Measurements from ENCODE around the gene SLC49A3. TPM values are rescaled to one million over a fixed set of nuclear protein-coding genes. Genes with fewer than 3 reads are reported as not detected.

SLC49A3 gene
- total and polyA plus RNA-seq, 2 of the 8 experiments (the other 6 are each of a cell fraction or from before 2014, with no cell fraction given): 5.0 to 8.8 TPM

DNA sequence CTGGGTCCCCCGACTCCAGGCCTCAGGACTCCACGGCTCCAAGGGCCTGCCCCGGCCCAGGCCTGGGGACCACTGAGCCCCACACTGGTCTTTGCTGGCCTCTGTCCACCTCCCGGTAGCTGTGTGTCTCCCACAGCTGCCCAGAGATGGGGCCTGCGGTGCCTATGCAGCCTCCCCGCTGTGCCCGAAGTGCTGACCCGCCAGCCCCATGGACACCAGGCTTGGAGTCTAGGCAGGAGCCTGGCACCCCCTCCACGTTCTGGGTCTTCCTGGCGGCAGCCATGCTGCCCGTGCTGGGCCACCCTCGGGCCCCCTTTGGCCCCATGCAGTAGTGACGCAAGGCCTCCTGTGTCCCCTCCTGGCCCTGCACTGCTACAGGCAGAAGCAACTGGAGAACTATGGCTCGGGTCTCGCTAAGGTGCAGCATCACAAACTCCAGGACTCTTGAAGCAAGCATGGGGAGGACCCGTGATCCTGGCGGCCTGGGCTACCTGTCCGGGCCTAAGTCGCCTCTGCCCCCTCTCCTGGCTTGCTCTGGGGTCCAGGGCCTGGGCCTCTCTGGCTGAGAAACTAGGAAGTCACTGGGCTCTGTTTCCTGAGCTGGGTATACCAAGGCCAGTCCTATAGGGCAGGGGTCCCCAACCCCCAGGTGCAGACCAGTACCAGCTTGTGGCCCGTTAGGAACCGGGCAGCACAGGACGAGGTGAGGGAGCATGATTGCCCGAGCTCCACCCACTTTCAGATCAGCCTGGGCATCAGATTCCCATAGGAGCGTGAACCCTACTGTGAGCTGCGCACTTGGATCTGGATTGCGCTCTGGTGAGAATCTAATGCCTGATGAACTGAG, 13.7 kb downstream of the SLC49A3 start:
- TF ChIP-seq CEBPB (IDR thresholded peaks at IDR 0.05; ENCODE audit: low read depth, low read length): no peak
- no peak for TF ChIP-seq RNF2 (IDR thresholded peaks at IDR 0.05; ENCODE audit: borderline replicate concordance, low read depth, low read length, missing control alignments, poor library complexity, severe bottlenecking)
- no peak for TF ChIP-seq TAF1 (IDR thresholded peaks at IDR 0.05; ENCODE audit: low read depth, low read length)
- no peak overlapping the region for H2BK5ac ChIP-seq (ENCODE audit: low read depth, low read length)
- H3K23me2 ChIP-seq (ENCODE audit: low read depth, low read length): peaks cover 12% of the 10 kb centered on the region; the same call in 1 of the 2 replicates
- H3K79me2 ChIP-seq (ENCODE audit: control insufficient read depth in 1 of 2, insufficient read depth in 2 of 2, low read length in 2 of 2): peaks cover 0 to 7% of the 10 kb centered on the region in 2 experiments; a peak in 2 of 4 replicates
- H3K18ac ChIP-seq (ENCODE audit: extremely low read depth, low read length): no peak overlapping the region
- no peak overlapping the region for H3K14ac ChIP-seq (ENCODE audit: insufficient read length)
- peak overlapping the region in 2 of 4 experiments; percentile 74 to 79; a peak in 2 of 7 replicates for H3K9ac ChIP-seq (replicated peaks in 1 of 4; ENCODE audit: extremely low read depth in 1 of 4, low read depth in 3 of 4, low read length in 3 of 4)
- ChIA-PET POLR2A (ENCODE audit: partially characterized antibody) (interaction anchor here (0.7 to 4.6 kb wide), 13 partner anchors 8 to 75 kb away, joined by 3 to 53 read pairs (median 3); no protein-coding TSS in a partner anchor), CTCF (ENCODE audit: partially characterized antibody) (interaction anchor here (0.8 to 3.4 kb wide), 8 partner anchors 9 to 102 kb away, joined by 3 to 20 read pairs (median 4); no protein-coding TSS in a partner anchor)
- H4K5ac ChIP-seq (ENCODE audit: insufficient read length, low read depth, low read length): no peak overlapping the region
- no peak overlapping the region; the same call in 1 of the 2 replicates for H2BK12ac ChIP-seq (ENCODE audit: low read depth, low read length)
- peaks cover 7% of the 10 kb centered on the region; the same call in 1 of the 2 replicates for H3K79me1 ChIP-seq (ENCODE audit: low read depth, low read length)
- H3K23ac ChIP-seq (ENCODE audit: insufficient read length): no peak overlapping the region
- H2BK120ac ChIP-seq (replicated peaks; ENCODE audit: low read depth, low read length): no peak overlapping the region
- H3K27me3 ChIP-seq (replicated peaks in 1 of 4; ENCODE audit: control insufficient read depth in 3 of 4, extremely low read depth in 1 of 4, insufficient read depth in 3 of 4, low read length in 3 of 4): no peaks in the 10 kb centered on the region; a peak in 2 of 7 replicates
- no peak overlapping the region for H2BK20ac ChIP-seq (ENCODE audit: low read length)
- H3K4me1 ChIP-seq (replicated peaks in 1 of 4; ENCODE audit: control insufficient read depth in 3 of 4, insufficient read depth in 4 of 4, low read length in 3 of 4): peaks cover 3 to 6% (median 4%) of the 10 kb centered on the region in 4 experiments; a peak in 6 of 7 replicates
- H4K20me1 ChIP-seq (replicated peaks in 1 of 2; ENCODE audit: control insufficient read depth in 1 of 2, insufficient read depth in 2 of 2, low read length in 2 of 2): peaks cover 3 to 12% of the 10 kb centered on the region in 2 experiments
- FAIRE-seq (no peak), DNase-seq (ENCODE audit: low read depth in 1 of 2, low spot score in 2 of 2) (no peak)
- whole genome bisulfite sequencing, 2 experiments (ENCODE audit: extremely low coverage in 1 of 2, insufficient coverage in 1 of 2, insufficient read length in 1 of 2, insufficient replicate concordance in 2 of 2, low coverage in 1 of 2, low lambda C conversion rate in 2 of 2, missing lambda C conversion rate in 1 of 2): 87% methylated on average over 23 of the region's 26 CpGs; no CpG with 5 or more reads in 1 of the 2 experiments
- H4K91ac ChIP-seq (replicated peaks; ENCODE audit: insufficient read length, low read length): no peak overlapping the region
- H3K56ac ChIP-seq (replicated peaks; ENCODE audit: insufficient read length, low read depth, low read length): peak overlapping the region; percentile 77
- peak overlapping the region; percentile 70 to 100 (median 78) for H3K4me3 ChIP-seq (ENCODE audit: extremely low read depth in 1 of 4, insufficient read depth in 2 of 4, low read depth in 3 of 4, low read length in 4 of 4)
- no peak overlapping the region for H2AFZ ChIP-seq (ENCODE audit: low read length)
- H3K36me3 ChIP-seq (ENCODE audit: control insufficient read depth in 2 of 4, insufficient read depth in 4 of 4, low read length in 3 of 4): peaks cover 8 to 25% (median 13%) of the 10 kb centered on the region in 4 experiments
- peak overlapping the region; percentile 75; the same call in 1 of the 2 replicates for H4K8ac ChIP-seq (ENCODE audit: extremely low read depth, insufficient read depth, low read length)
- no peak overlapping the region; the same call in 1 of the 2 replicates for H2BK15ac ChIP-seq (ENCODE audit: low read length)
- no peak overlapping the region for H2AK5ac ChIP-seq (ENCODE audit: low read depth, low read length)
- no peak overlapping the region for H3K4ac ChIP-seq (replicated peaks; ENCODE audit: insufficient read length, low read depth, low read length)
- H3K4me2 ChIP-seq (ENCODE audit: insufficient read depth in 1 of 2, low read depth in 2 of 2, low read length in 2 of 2): peak overlapping the region; percentile 65 to 83
- H3K27ac ChIP-seq (ENCODE audit: low read depth, low read length): 0 out of 2 replicates have a peak overlapping the region, but pooled peaks have one; percentile 66
- H3K9me3 ChIP-seq (ENCODE audit: insufficient read depth in 2 of 2, low read depth in 1 of 2, low read length in 1 of 2): no peaks in the 10 kb centered on the region

Measured in H1 (cell line).